Subcutaneous abdominal adipose tissue (tissue), 5 donors: Measurements from ENCODE around the gene CKAP2L.
"Not testable (repeated sequence)": the region's sequence is repeated elsewhere in the genome, so short reads cannot be mapped to it uniquely, and the experiment has no call there.

ENCODE experiments used
- H3K27ac ChIP-seq: one replicate; pipeline ENCODE4 v1.7.0; 2013; ENCODE audit warnings: low read depth, mild to moderate bottlenecking, inconsistent platforms, low read length, moderate library complexity
- H3K27me3 ChIP-seq, 5 donors: one replicate each; pipeline ENCODE4 v1.7.0; 2013; ENCODE audit warnings: low read length in 5 of 5, inconsistent platforms in 1 of 5; ENCODE audit not compliant: control insufficient read depth in 5 of 5, insufficient read depth in 4 of 5
- H3K36me3 ChIP-seq, 5 donors: one replicate each; pipeline ENCODE4 v1.7.0; 2013; ENCODE audit warnings: low read length in 5 of 5; ENCODE audit not compliant: control insufficient read depth in 5 of 5, insufficient read depth in 5 of 5
- H3K4me1 ChIP-seq, 5 donors: one replicate each; pipeline ENCODE4 v1.7.0; 2013; ENCODE audit warnings: low read length in 5 of 5, mild to moderate bottlenecking in 3 of 5, moderate library complexity in 1 of 5; ENCODE audit not compliant: control insufficient read depth in 5 of 5, insufficient read depth in 5 of 5
- H3K4me3 ChIP-seq, 5 donors: one replicate each; pipeline ENCODE4 v1.7.0; 2013; ENCODE audit warnings: low read length in 5 of 5, low read depth in 1 of 5
- H3K9ac ChIP-seq, 5 donors: one replicate each; pipeline ENCODE4 v1.7.0; 2013; ENCODE audit warnings: low read length in 5 of 5, mild to moderate bottlenecking in 4 of 5, moderate library complexity in 3 of 5
- H3K9me3 ChIP-seq, 5 donors: one replicate each; pipeline ENCODE4 v1.7.0; 2013; ENCODE audit warnings: low read length in 5 of 5; ENCODE audit not compliant: control insufficient read depth in 5 of 5
- donor health status: healthy.
- donor health status: healthy.
- donor health status: healthy.
- donor health status: healthy.
- donor health status: healthy.

CKAP2L gene

GRCh38 chr2:112721819-112722522 is 42.4 kb downstream of the CKAP2L start:
- H3K27ac ChIP-seq: no peak overlapping the region
- H3K4me1 ChIP-seq: peaks cover 0 to 10% (median 6%) of the 10 kb centered on the region in 5 donors
- H3K36me3 ChIP-seq: no peaks in the 10 kb centered on the region
- no peak overlapping the region for H3K9ac ChIP-seq
- peaks cover 0 to 3% (median 0%) of the 10 kb centered on the region in 5 donors for H3K9me3 ChIP-seq
- no peak overlapping the region for H3K4me3 ChIP-seq
- no peaks in the 10 kb centered on the region for H3K27me3 ChIP-seq

- H3K9me3 ChIP-seq: peaks cover 0 to 3% (median 0%) of the 10 kb centered on the region in 5 donors
- H3K27me3 ChIP-seq: no peaks in the 10 kb centered on the region
- H3K4me1 ChIP-seq: peaks cover 0 to 4% (median 0%) of the 10 kb centered on the region in 5 donors
- H3K4me3 ChIP-seq: no peak within 1 kb of the TSS
- H3K36me3 ChIP-seq: no peaks in the 10 kb centered on the region
- no peak within 1 kb of the TSS for H3K27ac ChIP-seq
- H3K9ac ChIP-seq: no peak within 1 kb of the TSS
Observed at GRCh38 chr2:112720785-112721184, 43.6 kb downstream of the CKAP2L start, which contains the start of gene NT5DC4. Gene NT5DC4 (plus strand): TSS chr2:112721020. CDS start chr2:112721080, 60 bp downstream.

GRCh38 chr2:112718863-112719370 is 45.5 kb downstream of the CKAP2L start:
- H3K27me3 ChIP-seq: no peaks in the 10 kb centered on the region
- H3K36me3 ChIP-seq: no peaks in the 10 kb centered on the region
- H3K27ac ChIP-seq: no peak overlapping the region
- H3K9ac ChIP-seq: no peak overlapping the region
- H3K9me3 ChIP-seq: peaks cover 0 to 3% (median 0%) of the 10 kb centered on the region in 5 donors
- H3K4me1 ChIP-seq: peaks cover 0 to 4% (median 0%) of the 10 kb centered on the region in 5 donors
- H3K4me3 ChIP-seq: no peak overlapping the region

- not testable (repeated sequence) for H3K9me3 ChIP-seq, H3K4me3 ChIP-seq, H3K27ac ChIP-seq, H3K36me3 ChIP-seq, H3K9ac ChIP-seq, H3K4me1 ChIP-seq, H3K27me3 ChIP-seq
Observed at GRCh38 chr2:112716826-112717352, 47.5 kb downstream of the CKAP2L start.

- not testable (repeated sequence) for H3K27ac ChIP-seq, H3K36me3 ChIP-seq, H3K9ac ChIP-seq, H3K4me1 ChIP-seq, H3K9me3 ChIP-seq, H3K27me3 ChIP-seq, H3K4me3 ChIP-seq
Observed at GRCh38 chr2:112716094-112716493, 48.3 kb downstream of the CKAP2L start.

GRCh38 chr2:112714836-112715631 is 49.4 kb downstream of the CKAP2L start:
- H3K4me3 ChIP-seq: no peak overlapping the region
- H3K27ac ChIP-seq: no peak overlapping the region
- peaks cover 0 to 7% (median 0%) of the 10 kb centered on the region in 5 donors for H3K27me3 ChIP-seq
- peaks cover 0 to 4% (median 0%) of the 10 kb centered on the region in 5 donors for H3K4me1 ChIP-seq
- peaks cover 0 to 3% (median 0%) of the 10 kb centered on the region in 5 donors for H3K9me3 ChIP-seq
- no peaks in the 10 kb centered on the region for H3K36me3 ChIP-seq
- H3K9ac ChIP-seq: no peak overlapping the region

GRCh38 chr2:112714331-112714730 is 50.1 kb downstream of the CKAP2L start:
- H3K36me3 ChIP-seq: no peaks in the 10 kb centered on the region
- peaks cover 0 to 3% (median 0%) of the 10 kb centered on the region in 5 donors for H3K9me3 ChIP-seq
- no peak overlapping the region for H3K9ac ChIP-seq
- H3K4me3 ChIP-seq: no peak overlapping the region
- H3K4me1 ChIP-seq: peaks cover 0 to 4% (median 0%) of the 10 kb centered on the region in 5 donors
- H3K27me3 ChIP-seq: peaks cover 0 to 7% (median 0%) of the 10 kb centered on the region in 5 donors
- H3K27ac ChIP-seq: no peak overlapping the region

GRCh38 chr2:112713926-112714325 is 50.5 kb downstream of the CKAP2L start:
- Histone ChIP-seq H3K27ac (no peak overlapping the region), H3K9me3 (peaks cover 0 to 3% (median 0%) of the 10 kb centered on the region in 5 donors), H3K4me3 (no peak overlapping the region), H3K36me3 (no peaks in the 10 kb centered on the region), H3K4me1 (peaks cover 0 to 4% (median 0%) of the 10 kb centered on the region in 5 donors), H3K9ac (no peak overlapping the region), H3K27me3 (peaks cover 0 to 7% (median 0%) of the 10 kb centered on the region in 5 donors)

- Histone ChIP-seq H3K27me3 (peaks cover 0 to 7% (median 0%) of the 10 kb centered on the region in 5 donors), H3K9me3 (peaks cover 0 to 3% (median 0%) of the 10 kb centered on the region in 5 donors), H3K4me1 (peaks cover 0 to 4% (median 0%) of the 10 kb centered on the region in 5 donors), H3K9ac (no peak overlapping the region), H3K27ac (no peak overlapping the region), H3K4me3 (no peak overlapping the region), H3K36me3 (no peaks in the 10 kb centered on the region)
Observed at GRCh38 chr2:112713585-112713925, 50.9 kb downstream of the CKAP2L start.
